NCI-H2029 treated with DMSO at 0.1 percent for 48 hours (cell line): ENCODE measurements around the gene ANKS1B.
"Not testable (repeated sequence)": the region's sequence is repeated elsewhere in the genome, so short reads cannot be mapped to it uniquely, and the experiment has no call there.

Experiments
- DNase-seq: peaks from one replicate; lab custom pipeline; 2025; lab: John Stamatoyannopoulos, UW

ANKS1B gene

GRCh38 chr12:98882526-98882925 is 1102.2 kb downstream of the ANKS1B start:
- no peak for DNase-seq

- no peak for DNase-seq
These were observed 1111.0 kb downstream of the ANKS1B start for GRCh38 chr12:98873776-98874175.

- DNase-seq, result peak; percentile 41
These were observed 1114.2 kb downstream of the ANKS1B start for GRCh38 chr12:98870504-98870903.

- DNase-seq, result peak; percentile 41
These were observed 1114.7 kb downstream of the ANKS1B start for GRCh38 chr12:98869886-98870503.

GRCh38 chr12:98868538-98868937 is 1116.2 kb downstream of the ANKS1B start:
- DNase-seq, result no peak

GRCh38 chr12:98868076-98868475 is 1116.7 kb downstream of the ANKS1B start:
- DNase-seq, result no peak

- DNase-seq, result no peak
These were observed 1120.4 kb downstream of the ANKS1B start for GRCh38 chr12:98864363-98864762.

GRCh38 chr12:98863167-98863566 is 1121.6 kb downstream of the ANKS1B start:
- DNase-seq, result no peak

GRCh38 chr12:98861251-98861650 is 1123.5 kb downstream of the ANKS1B start:
- no peak for DNase-seq

GRCh38 chr12:98856897-98857540 is 1127.7 kb downstream of the ANKS1B start:
- no peak for DNase-seq

GRCh38 chr12:98852181-98852580 is 1132.6 kb downstream of the ANKS1B start:
- no peak for DNase-seq

- DNase-seq, result no peak
These were observed 1137.5 kb downstream of the ANKS1B start for GRCh38 chr12:98847242-98847641.

GRCh38 chr12:98845957-98846356 is 1138.8 kb downstream of the ANKS1B start:
- no peak for DNase-seq

GRCh38 chr12:98840325-98840724 is 1144.4 kb downstream of the ANKS1B start:
- no peak for DNase-seq

- no peak for DNase-seq
These were observed 1146.5 kb downstream of the ANKS1B start for GRCh38 chr12:98838231-98838647.

GRCh38 chr12:98837134-98837752 is 1147.5 kb downstream of the ANKS1B start:
- DNase-seq, result not testable (repeated sequence)

- DNase-seq, result no peak
These were observed 1154.1 kb downstream of the ANKS1B start for GRCh38 chr12:98830657-98831056.

GRCh38 chr12:98828802-98829600 is 1155.7 kb downstream of the ANKS1B start:
- DNase-seq, result no peak

GRCh38 chr12:98823012-98823411 is 1161.7 kb downstream of the ANKS1B start:
- DNase-seq, result peak; percentile 12

GRCh38 chr12:98821866-98822265 is 1162.9 kb downstream of the ANKS1B start:
- DNase-seq, result no peak

GRCh38 chr12:98821232-98821631 is 1163.5 kb downstream of the ANKS1B start:
- DNase-seq, result no peak

- no peak for DNase-seq
These were observed 1164.8 kb downstream of the ANKS1B start for GRCh38 chr12:98819821-98820404.
